Measurements from ENCODE around the gene LGR4.

Gene LGR4

GRCh38 chr11:27465629-27466028, 7.0 kb downstream of the LGR4 start:
- TF ChIP-seq CTCF (IDR thresholded peaks at IDR 0.05; ENCODE audit: low read depth, low read length, poor library complexity, severe bottlenecking) (no peak), EZH2phosphoT487 (IDR thresholded peaks at IDR 0.05; ENCODE audit: borderline replicate concordance, low read length) (no peak)
- Histone ChIP-seq H3K79me2 (ENCODE audit: control insufficient read depth, low read length) (no peaks in the 10 kb centered on the region), H3K4me3 (ENCODE audit: low read length) (no peak overlapping the region), H3K27ac (ENCODE audit: low read depth, low read length) (no peak overlapping the region), H3K4me1 (ENCODE audit: control insufficient read depth, low read length) (no peaks in the 10 kb centered on the region), H3K9me3 (ENCODE audit: control insufficient read depth, insufficient read depth, low read length) (no peaks in the 10 kb centered on the region), H3F3A (ENCODE audit: control insufficient read depth, insufficient read depth) (no peaks in the 10 kb centered on the region), H3K9me2 (replicated peaks; ENCODE audit: control insufficient read depth, low read length) (no peaks in the 10 kb centered on the region), H4K20me1 (ENCODE audit: control insufficient read depth, insufficient read depth, low read depth, low read length) (no peaks in the 10 kb centered on the region), H3K4me2 (ENCODE audit: low read length) (no peak overlapping the region), H3K36me3 (ENCODE audit: control insufficient read depth, low read length) (no peaks in the 10 kb centered on the region), H3K27me3 (ENCODE audit: control insufficient read depth, low read length) (peaks cover 20% of the 10 kb centered on the region)

- H3K9me3 ChIP-seq (ENCODE audit: control insufficient read depth, insufficient read depth, low read length), result no peaks in the 10 kb centered on the region
- TF ChIP-seq EZH2phosphoT487 (IDR thresholded peaks at IDR 0.05; ENCODE audit: borderline replicate concordance, low read length) (no peak), CTCF (IDR thresholded peaks at IDR 0.05; ENCODE audit: low read depth, low read length, poor library complexity, severe bottlenecking) (no peak)
- H3K4me2 ChIP-seq (ENCODE audit: low read length), result no peak overlapping the region
- H3K4me3 ChIP-seq (ENCODE audit: low read length), result no peak overlapping the region
- no peak overlapping the region for H3K27ac ChIP-seq (ENCODE audit: low read depth, low read length)
- H3K9me2 ChIP-seq (replicated peaks; ENCODE audit: control insufficient read depth, low read length), result no peaks in the 10 kb centered on the region
- no peaks in the 10 kb centered on the region for H3K4me1 ChIP-seq (ENCODE audit: control insufficient read depth, low read length)
- H3F3A ChIP-seq (ENCODE audit: control insufficient read depth, insufficient read depth), result no peaks in the 10 kb centered on the region
- no peaks in the 10 kb centered on the region for H3K36me3 ChIP-seq (ENCODE audit: control insufficient read depth, low read length)
- H3K27me3 ChIP-seq (ENCODE audit: control insufficient read depth, low read length), result peaks cover 13% of the 10 kb centered on the region
- H3K79me2 ChIP-seq (ENCODE audit: control insufficient read depth, low read length), result no peaks in the 10 kb centered on the region
- no peaks in the 10 kb centered on the region for H4K20me1 ChIP-seq (ENCODE audit: control insufficient read depth, insufficient read depth, low read depth, low read length)
Observed at GRCh38 chr11:27464909-27465308, 7.7 kb downstream of the LGR4 start.

- Histone ChIP-seq H3K36me3 (ENCODE audit: control insufficient read depth, low read length) (no peaks in the 10 kb centered on the region), H3K27ac (ENCODE audit: low read depth, low read length) (no peak overlapping the region), H3K4me1 (ENCODE audit: control insufficient read depth, low read length) (no peaks in the 10 kb centered on the region), H3F3A (ENCODE audit: control insufficient read depth, insufficient read depth) (no peaks in the 10 kb centered on the region), H3K79me2 (ENCODE audit: control insufficient read depth, low read length) (no peaks in the 10 kb centered on the region), H3K4me2 (ENCODE audit: low read length) (no peak overlapping the region), H4K20me1 (ENCODE audit: control insufficient read depth, insufficient read depth, low read depth, low read length) (no peaks in the 10 kb centered on the region), H3K4me3 (ENCODE audit: low read length) (no peak overlapping the region), H3K9me3 (ENCODE audit: control insufficient read depth, insufficient read depth, low read length) (no peaks in the 10 kb centered on the region), H3K9me2 (replicated peaks; ENCODE audit: control insufficient read depth, low read length) (no peaks in the 10 kb centered on the region), H3K27me3 (ENCODE audit: control insufficient read depth, low read length) (peaks cover 6% of the 10 kb centered on the region)
- TF ChIP-seq EZH2phosphoT487 (IDR thresholded peaks at IDR 0.05; ENCODE audit: borderline replicate concordance, low read length) (no peak), CTCF (IDR thresholded peaks at IDR 0.05; ENCODE audit: low read depth, low read length, poor library complexity, severe bottlenecking) (no peak)
Observed at GRCh38 chr11:27464289-27464696, 8.3 kb downstream of the LGR4 start.

- H3K4me3 ChIP-seq (ENCODE audit: low read length), result no peak overlapping the region
- H3K9me3 ChIP-seq (ENCODE audit: control insufficient read depth, insufficient read depth, low read length), result no peaks in the 10 kb centered on the region
- H3K4me2 ChIP-seq (ENCODE audit: low read length), result no peak overlapping the region
- H3K27ac ChIP-seq (ENCODE audit: low read depth, low read length), result no peak overlapping the region
- H3K79me2 ChIP-seq (ENCODE audit: control insufficient read depth, low read length), result no peaks in the 10 kb centered on the region
- no peaks in the 10 kb centered on the region for H3K9me2 ChIP-seq (replicated peaks; ENCODE audit: control insufficient read depth, low read length)
- H3K4me1 ChIP-seq (ENCODE audit: control insufficient read depth, low read length), result no peaks in the 10 kb centered on the region
- TF ChIP-seq EZH2phosphoT487 (IDR thresholded peaks at IDR 0.05; ENCODE audit: borderline replicate concordance, low read length) (no peak), CTCF (IDR thresholded peaks at IDR 0.05; ENCODE audit: low read depth, low read length, poor library complexity, severe bottlenecking) (no peak)
- H3K27me3 ChIP-seq (ENCODE audit: control insufficient read depth, low read length), result no peaks in the 10 kb centered on the region
- H4K20me1 ChIP-seq (ENCODE audit: control insufficient read depth, insufficient read depth, low read depth, low read length), result no peaks in the 10 kb centered on the region
- no peaks in the 10 kb centered on the region for H3K36me3 ChIP-seq (ENCODE audit: control insufficient read depth, low read length)
- no peaks in the 10 kb centered on the region for H3F3A ChIP-seq (ENCODE audit: control insufficient read depth, insufficient read depth)
Observed at GRCh38 chr11:27462543-27462942, 10.0 kb downstream of the LGR4 start.

All from DOHH2 (cell line).